DOHH2 (cell line): ENCODE measurements around the gene RNF17.

Source experiments
- EZH2phosphoT487 ChIP-seq: fragments of 200-600 bp; sonication (generic); IDR thresholded peaks from 2 replicates; pipeline ENCODE4 v1.6.1; 2017; ENCODE audit warnings: borderline replicate concordance, mild to moderate bottlenecking, antibody characterized with exemption, low read length, moderate library complexity, mixed read lengths
- TF ChIP-seq, protein P1 (sequence below): fragments of 200-600 bp; sonication (generic); IDR thresholded peaks from one replicate; pipeline ENCODE4 v1.5.1; 2014; ENCODE audit warnings: antibody characterized with exemption, mild to moderate bottlenecking, low read depth, low read length; ENCODE audit not compliant: poor library complexity, severe bottlenecking

DNA sequence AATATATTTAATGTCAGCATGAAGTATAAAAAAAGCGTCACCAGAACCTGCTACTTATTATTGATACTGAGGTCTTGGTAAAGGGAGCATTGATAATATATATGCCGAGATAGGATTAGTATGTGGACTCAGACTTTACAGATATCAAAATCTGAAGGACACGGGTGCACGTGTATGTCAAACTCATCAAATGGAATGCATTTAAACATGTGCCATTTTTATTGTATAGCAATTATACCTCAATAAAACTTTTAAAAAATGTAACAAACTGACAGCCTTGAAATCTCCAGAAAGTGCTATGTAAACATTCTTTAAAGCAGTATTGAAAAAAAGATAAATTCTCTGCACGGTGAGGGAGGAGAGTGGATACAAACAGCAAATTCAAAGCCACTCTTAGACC lies 157.9 kb downstream of the RNF17 start:
- TF ChIP-seq, protein P1, sequence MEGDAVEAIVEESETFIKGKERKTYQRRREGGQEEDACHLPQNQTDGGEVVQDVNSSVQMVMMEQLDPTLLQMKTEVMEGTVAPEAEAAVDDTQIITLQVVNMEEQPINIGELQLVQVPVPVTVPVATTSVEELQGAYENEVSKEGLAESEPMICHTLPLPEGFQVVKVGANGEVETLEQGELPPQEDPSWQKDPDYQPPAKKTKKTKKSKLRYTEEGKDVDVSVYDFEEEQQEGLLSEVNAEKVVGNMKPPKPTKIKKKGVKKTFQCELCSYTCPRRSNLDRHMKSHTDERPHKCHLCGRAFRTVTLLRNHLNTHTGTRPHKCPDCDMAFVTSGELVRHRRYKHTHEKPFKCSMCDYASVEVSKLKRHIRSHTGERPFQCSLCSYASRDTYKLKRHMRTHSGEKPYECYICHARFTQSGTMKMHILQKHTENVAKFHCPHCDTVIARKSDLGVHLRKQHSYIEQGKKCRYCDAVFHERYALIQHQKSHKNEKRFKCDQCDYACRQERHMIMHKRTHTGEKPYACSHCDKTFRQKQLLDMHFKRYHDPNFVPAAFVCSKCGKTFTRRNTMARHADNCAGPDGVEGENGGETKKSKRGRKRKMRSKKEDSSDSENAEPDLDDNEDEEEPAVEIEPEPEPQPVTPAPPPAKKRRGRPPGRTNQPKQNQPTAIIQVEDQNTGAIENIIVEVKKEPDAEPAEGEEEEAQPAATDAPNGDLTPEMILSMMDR, result no peak
- TF ChIP-seq EZH2phosphoT487, result no peak
